Liver (tissue), 9 donors: Measurements from ENCODE around the gene PIK3R5. TPM values are rescaled to one million over a fixed set of nuclear protein-coding genes. Genes with fewer than 3 reads are reported as not detected.

Experiments used
- DNase-seq: peaks from one replicate; pipeline ENCODE4 v3.0.0-alpha.2; 2017; ENCODE audit warnings: low spot score
- H3K27ac ChIP-seq, 2 donors: one replicate each; pipeline ENCODE4 v1.7.0; 2013; ENCODE audit warnings: inconsistent platforms in 2 of 2, low read length in 2 of 2, control low read depth in 1 of 2, low read depth in 1 of 2, mild to moderate bottlenecking in 1 of 2
- H3K27me3 ChIP-seq, 4 donors: one replicate each; pipeline versions ENCODE4 v1.6.1 to v1.7.0; 2013; ENCODE audit warnings: low read length in 3 of 4, inconsistent platforms in 1 of 4, mild to moderate bottlenecking in 1 of 4, moderate library complexity in 1 of 4; ENCODE audit not compliant: control insufficient read depth in 4 of 4, insufficient read depth in 4 of 4
- H3K36me3 ChIP-seq, 4 donors: one replicate each; pipeline versions ENCODE4 v1.6.1 to v1.7.0; 2013; ENCODE audit warnings: low read length in 3 of 4, mild to moderate bottlenecking in 3 of 4, low read depth in 1 of 4, moderate library complexity in 1 of 4; ENCODE audit not compliant: control insufficient read depth in 4 of 4, insufficient read depth in 3 of 4
- H3K4me1 ChIP-seq, 4 donors: one replicate each; pipeline versions ENCODE4 v1.6.1 to v1.7.0; 2013; ENCODE audit warnings: low read length in 3 of 4, mild to moderate bottlenecking in 3 of 4, moderate library complexity in 1 of 4; ENCODE audit not compliant: control insufficient read depth in 4 of 4, insufficient read depth in 4 of 4
- H3K4me3 ChIP-seq, 3 donors: one replicate each; pipeline versions ENCODE4 v1.6.1 to v1.7.0; 2013; ENCODE audit warnings: low read length in 3 of 3, control low read depth in 1 of 3, low read depth in 1 of 3, mild to moderate bottlenecking in 1 of 3
- H3K9ac ChIP-seq, 2 donors: one replicate each; pipeline ENCODE4 v1.7.0; 2013; ENCODE audit warnings: low read length in 2 of 2, mild to moderate bottlenecking in 2 of 2, moderate library complexity in 2 of 2, control low read depth in 1 of 2, low read depth in 1 of 2
- H3K9me3 ChIP-seq, 4 donors: one replicate each; pipeline versions ENCODE4 v1.6.1 to v1.7.0; 2013; ENCODE audit warnings: low read length in 3 of 4; ENCODE audit not compliant: control insufficient read depth in 4 of 4
- ATF3 ChIP-seq: IDR thresholded peaks from 2 replicates; pipeline ENCODE4 v1.6.1; 2016; ENCODE audit warnings: antibody characterized with exemption
- CTCF ChIP-seq: fragments of 150-350 bp; IDR thresholded peaks from 2 replicates; pipeline ENCODE4 v1.5.1; 2017; ENCODE audit warnings: improper control_type of control experiment, low read depth, low read length; ENCODE audit not compliant: missing input control
- EGR1 ChIP-seq, 2 donors: IDR thresholded peaks; 2 replicates each; pipeline ENCODE4 v1.6.1; 2016 to 2018; ENCODE audit warnings: antibody characterized with exemption in 2 of 2, low read depth in 2 of 2
- FOXA1 ChIP-seq: IDR thresholded peaks from 2 replicates; pipeline ENCODE4 v1.6.1; 2016; ENCODE audit warnings: antibody characterized with exemption
- FOXA2 ChIP-seq: IDR thresholded peaks from 2 replicates; pipeline ENCODE4 v1.6.1; 2016; ENCODE audit warnings: antibody characterized with exemption
- GABPA ChIP-seq, 2 donors: IDR thresholded peaks in 1 of 2; conservative IDR thresholded peaks in 1 of 2; 2 replicates each; pipeline ENCODE4 v1.6.1; 2016; ENCODE audit warnings: antibody characterized with exemption in 2 of 2, mild to moderate bottlenecking in 1 of 2, moderate library complexity in 1 of 2
- HNF4A ChIP-seq, 2 donors: conservative IDR thresholded peaks; 2 replicates each; pipeline ENCODE4 v1.6.1; 2016; ENCODE audit warnings: antibody characterized with exemption in 2 of 2, mild to moderate bottlenecking in 2 of 2
- HNF4G ChIP-seq: IDR thresholded peaks from 2 replicates; pipeline ENCODE4 v1.6.1; 2016; ENCODE audit warnings: antibody characterized with exemption
- JUND ChIP-seq, 2 donors: IDR thresholded peaks; 2 replicates each; pipeline ENCODE4 v1.6.1; 2016; ENCODE audit warnings: antibody characterized with exemption in 2 of 2
- MAX ChIP-seq: IDR thresholded peaks from 2 replicates; pipeline ENCODE4 v1.6.1; 2016; ENCODE audit warnings: antibody characterized with exemption
- NR2F2 ChIP-seq: IDR thresholded peaks from 2 replicates; pipeline ENCODE4 v1.6.1; 2016; ENCODE audit warnings: antibody characterized with exemption
- RAD21 ChIP-seq, 2 donors: IDR thresholded peaks; 2 replicates each; pipeline ENCODE4 v1.6.1; 2016; ENCODE audit warnings: antibody characterized with exemption in 2 of 2, mild to moderate bottlenecking in 2 of 2
- REST ChIP-seq: IDR thresholded peaks from 2 replicates; pipeline ENCODE4 v1.6.1; 2016; ENCODE audit warnings: antibody characterized with exemption, mild to moderate bottlenecking
- RXRA ChIP-seq, 2 donors: IDR thresholded peaks; 2 replicates each; pipeline ENCODE4 v1.6.1; 2017 to 2018; ENCODE audit warnings: antibody characterized with exemption in 2 of 2, mild to moderate bottlenecking in 1 of 2
- SP1 ChIP-seq: IDR thresholded peaks from 2 replicates; pipeline ENCODE4 v1.6.1; 2018; ENCODE audit warnings: antibody characterized with exemption, mild to moderate bottlenecking
- YY1 ChIP-seq: IDR thresholded peaks from 2 replicates; pipeline ENCODE4 v1.6.1; 2016; ENCODE audit warnings: antibody characterized with exemption, mild to moderate bottlenecking
- ZBTB33 ChIP-seq: IDR thresholded peaks from 2 replicates; pipeline ENCODE4 v1.6.1; 2016; ENCODE audit warnings: antibody characterized with exemption
- WGBS: extraction: QIAGEN DNeasy Blood & Tissue Kit; methylation state at CpG from one replicate; pipeline ENCODE4 v1.1.7; 2013; 5-methylcytosine and 5-hydroxymethylcytosine counted together
- polyA plus RNA-seq, 2 donors: library from polyadenylated mRNA; stranded (reverse) in 1 of 2; unstranded in 1 of 2; fragments of 200-250 nt in 1 of 2; fragments of >200 nt in 1 of 2; fragmentation: Nextera tagmentation in 1 of 2; extraction: Ambion mirVana in 1 of 2; gene quantifications; one replicate each; pipeline versions ENCODE4 v1.2.1 to v1.2.3, GENCODE V29; 2013 to 2015
- total RNA-seq, 2 donors: library from RNA; depleted of rRNA; stranded (reverse); fragments of >200 nt; gene quantifications; one replicate each; pipeline ENCODE4 v1.2.3, GENCODE V29; 2014
- donor health status: healthy.
- donor health status: healthy.
- donor health status: healthy.
- donor health status: healthy.
- donor health status: healthy.

The PIK3R5 gene
- total and polyA plus RNA-seq, 4 donors: 0.93 to 7.8 (median 2.6) TPM

GRCh38 chr17:8883353-8883752, 82.2 kb downstream of the PIK3R5 start (continued):
- no peak for TF ChIP-seq CTCF

- TF ChIP-seq FOXA1 (no peak), MAX (no peak), FOXA2 (no peak), HNF4G (no peak), GABPA (IDR thresholded peaks at IDR 0.05 in 1 of 2, conservative IDR thresholded peaks at IDR 0.05 in 1 of 2) (no peak), CTCF (no peak), SP1 (no peak), ATF3 (no peak)
- no peak overlapping the region for H3K4me3 ChIP-seq
Observed at GRCh38 chr17:8881606-8882005, 83.9 kb downstream of the PIK3R5 start.

GRCh38 chr17:8880466-8880865, 85.0 kb downstream of the PIK3R5 start:
- Histone ChIP-seq H3K36me3 (peaks cover 0 to 5% (median 0%) of the 10 kb centered on the region in 4 donors), H3K9ac (no peak overlapping the region), H3K4me3 (no peak overlapping the region), H3K9me3 (no peaks in the 10 kb centered on the region), H3K27me3 (no peaks in the 10 kb centered on the region), H3K4me1 (no peaks in the 10 kb centered on the region), H3K27ac (no peak overlapping the region)
- TF ChIP-seq RAD21 (IDR thresholded peaks at IDR 0.05): no peak
- TF ChIP-seq EGR1 (IDR thresholded peaks at IDR 0.05; ENCODE audit: low read depth in 2 of 2): no peak
- no peak for TF ChIP-seq FOXA2
- TF ChIP-seq YY1: no peak
- TF ChIP-seq GABPA (IDR thresholded peaks at IDR 0.05 in 1 of 2, conservative IDR thresholded peaks at IDR 0.05 in 1 of 2): no peak
- TF ChIP-seq HNF4A (conservative IDR thresholded peaks at IDR 0.05): no peak
- TF ChIP-seq REST: no peak
- TF ChIP-seq MAX: no peak
- no peak for TF ChIP-seq RXRA (IDR thresholded peaks at IDR 0.05)
- no peak for TF ChIP-seq JUND (IDR thresholded peaks at IDR 0.05)
- TF ChIP-seq HNF4G: no peak
- no peak for TF ChIP-seq ZBTB33
- TF ChIP-seq CTCF: no peak
- no peak for TF ChIP-seq ATF3
- no peak for TF ChIP-seq NR2F2
- WGBS: 86% methylated on average over 7 of the region's 7 CpGs
- no peak for DNase-seq

More at GRCh38 chr17:8881606-8882005, 83.9 kb downstream of the PIK3R5 start:
- no peak overlapping the region for H3K27ac ChIP-seq
- no peak for DNase-seq
- H3K9me3 ChIP-seq: no peaks in the 10 kb centered on the region
- H3K36me3 ChIP-seq: peaks cover 0 to 5% (median 0%) of the 10 kb centered on the region in 4 donors
- no peaks in the 10 kb centered on the region for H3K4me1 ChIP-seq
- 95% methylated on average over 7 of the region's 7 CpGs for WGBS
- no peak overlapping the region for H3K9ac ChIP-seq
- H3K27me3 ChIP-seq: no peaks in the 10 kb centered on the region
